WI38 (cell line): Measurements from ENCODE around the gene HNRNPA2B1.
"Not testable (repeated sequence)": the region's sequence is repeated elsewhere in the genome, so short reads cannot be mapped to it uniquely, and the experiment has no call there.

Experiments used
- H3K4me3 ChIP-seq: 2 replicates; pipeline ENCODE4 v1.5.1; 2011; ENCODE audit warnings: low read depth, mild to moderate bottlenecking, control low read depth, low read length
- CTCF ChIP-seq: IDR thresholded peaks from 2 replicates; pipeline ENCODE4 v1.5.1; 2012; ENCODE audit warnings: low read depth, mild to moderate bottlenecking, control low read depth, low read length

The HNRNPA2B1 gene

DNA sequence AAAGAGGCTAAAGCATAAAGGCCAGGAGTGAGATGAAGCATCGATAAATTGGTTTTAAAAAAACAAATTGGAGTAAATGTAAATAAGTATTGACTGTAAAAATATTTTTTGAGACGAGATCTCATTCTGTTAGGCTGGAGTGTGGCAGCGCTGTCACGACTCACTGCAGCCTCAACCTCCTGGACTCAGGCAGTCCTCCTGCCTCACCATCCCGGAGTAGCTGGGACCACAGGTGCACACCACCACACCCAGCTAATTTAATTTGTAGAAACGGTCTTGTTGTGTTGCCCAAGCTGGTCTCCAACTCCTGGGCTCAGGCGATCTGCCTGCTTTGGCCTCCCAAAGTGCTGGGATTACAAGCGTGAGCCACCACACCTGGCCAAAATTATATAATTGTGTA is 17.8 kb downstream of the HNRNPA2B1 start:
- no peak for TF ChIP-seq CTCF
- H3K4me3 ChIP-seq: no peak overlapping the region

DNA sequence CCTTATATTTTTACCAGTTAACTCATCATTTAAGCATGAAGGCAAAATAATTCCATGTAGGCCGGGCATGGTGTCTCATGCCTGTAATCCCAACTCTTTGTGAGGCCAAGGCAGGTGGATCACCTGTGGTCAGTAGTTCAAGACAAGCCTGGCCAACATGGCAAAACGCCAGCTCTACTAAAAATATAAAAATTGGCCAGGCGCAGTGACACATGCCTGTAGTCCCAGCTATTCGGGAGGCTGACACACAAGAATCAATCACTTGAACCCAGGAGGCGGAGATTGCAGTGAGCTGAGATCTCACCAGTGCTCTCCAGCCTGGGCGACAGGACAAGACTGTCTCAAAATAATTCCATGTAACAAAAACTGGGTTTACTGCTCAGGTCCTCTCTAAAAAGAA is 18.3 kb downstream of the HNRNPA2B1 start:
- TF ChIP-seq CTCF: no peak
- H3K4me3 ChIP-seq: no peak overlapping the region

GRCh38 chr7:26181474-26182227 is 18.9 kb downstream of the HNRNPA2B1 start:
- no peak for TF ChIP-seq CTCF
- no peak overlapping the region for H3K4me3 ChIP-seq

DNA sequence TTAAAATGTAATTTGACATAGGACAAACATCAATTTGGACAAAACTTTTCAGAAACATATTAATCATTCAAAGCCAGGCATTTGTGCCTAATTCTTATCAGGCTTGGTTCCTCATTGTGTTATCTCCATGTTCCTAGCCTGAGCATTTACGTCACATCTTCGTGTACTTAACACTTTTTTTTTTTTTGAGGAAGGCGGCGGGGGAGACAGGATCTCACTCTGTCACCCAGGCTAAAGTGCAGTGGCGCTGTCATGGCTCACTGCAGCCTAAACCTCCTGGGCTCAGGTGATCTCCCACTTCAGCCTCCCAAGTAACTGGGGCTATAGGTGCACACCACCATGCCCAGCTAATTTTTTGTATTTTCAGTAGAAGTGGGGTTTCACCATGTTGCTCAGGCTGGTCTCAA is 19.8 kb downstream of the HNRNPA2B1 start:
- no peak for TF ChIP-seq CTCF
- no peak overlapping the region for H3K4me3 ChIP-seq

- H3K4me3 ChIP-seq: no peak overlapping the region
- no peak for TF ChIP-seq CTCF
Observed at GRCh38 chr7:26179826-26180497, 20.6 kb downstream of the HNRNPA2B1 start.

- TF ChIP-seq CTCF: no peak
Observed at GRCh38 chr7:26179422-26179821, 21.1 kb downstream of the HNRNPA2B1 start.

DNA sequence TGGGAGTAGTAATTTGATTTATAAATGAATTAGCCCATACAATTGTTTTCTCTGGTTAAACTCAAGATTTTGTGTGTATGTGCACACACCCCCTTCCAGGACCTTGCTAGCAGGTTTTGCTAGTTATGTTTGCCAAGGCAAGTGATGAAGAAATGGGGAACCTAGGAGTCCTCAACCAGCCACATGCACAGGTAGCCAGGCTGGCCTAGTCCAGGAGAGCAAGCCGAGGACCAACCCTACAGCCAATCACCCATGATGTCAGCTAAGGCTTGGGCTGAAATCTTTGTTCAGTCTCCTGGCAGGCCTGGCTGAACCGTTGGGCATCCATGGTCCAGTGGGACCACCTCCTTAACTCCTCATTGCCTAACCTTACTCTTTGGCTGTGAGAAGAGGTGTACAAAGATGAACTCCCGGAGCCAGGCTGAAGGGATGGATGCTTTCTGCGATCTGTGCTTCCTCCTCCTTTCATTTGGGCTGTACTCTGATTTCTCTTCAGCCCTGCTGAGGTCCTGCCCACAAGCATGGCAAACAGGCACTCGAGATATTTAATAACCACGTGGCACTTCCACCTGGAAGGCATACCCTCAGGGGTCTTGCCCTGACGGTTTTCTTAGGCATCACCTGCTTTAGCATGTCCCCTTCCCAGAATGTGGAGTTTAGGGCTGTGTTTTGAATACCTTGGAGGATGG is 22.1 kb downstream of the HNRNPA2B1 start:
- H3K4me3 ChIP-seq: no peak overlapping the region
- no peak for TF ChIP-seq CTCF

More at GRCh38 chr7:26179422-26179821, 21.1 kb downstream of the HNRNPA2B1 start:
- H3K4me3 ChIP-seq: no peak overlapping the region

DNA sequence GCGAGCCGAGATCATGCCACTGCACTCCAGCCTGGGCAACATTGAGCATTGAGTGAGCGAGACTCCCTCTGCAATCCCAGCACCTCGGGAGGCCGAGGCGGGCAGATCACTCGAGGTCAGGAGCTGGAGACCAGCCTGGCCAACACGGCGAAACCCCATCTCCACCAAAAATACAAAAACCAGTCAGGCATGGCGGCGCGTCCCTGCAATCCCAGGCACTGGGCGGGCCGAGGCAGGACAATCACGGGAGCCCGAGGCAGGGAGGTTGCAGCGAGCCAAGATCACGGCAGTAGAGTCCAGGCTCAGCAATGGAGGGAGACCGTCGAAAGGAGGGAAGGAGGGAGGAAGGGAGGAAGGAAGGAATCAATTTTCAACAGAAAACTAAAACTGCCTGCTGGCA is 23.3 kb downstream of the HNRNPA2B1 start:
- not testable (repeated sequence) for H3K4me3 ChIP-seq

- H3K4me3 ChIP-seq: not testable (repeated sequence)
Observed at GRCh38 chr7:26176696-26177095, 23.9 kb downstream of the HNRNPA2B1 start.

DNA sequence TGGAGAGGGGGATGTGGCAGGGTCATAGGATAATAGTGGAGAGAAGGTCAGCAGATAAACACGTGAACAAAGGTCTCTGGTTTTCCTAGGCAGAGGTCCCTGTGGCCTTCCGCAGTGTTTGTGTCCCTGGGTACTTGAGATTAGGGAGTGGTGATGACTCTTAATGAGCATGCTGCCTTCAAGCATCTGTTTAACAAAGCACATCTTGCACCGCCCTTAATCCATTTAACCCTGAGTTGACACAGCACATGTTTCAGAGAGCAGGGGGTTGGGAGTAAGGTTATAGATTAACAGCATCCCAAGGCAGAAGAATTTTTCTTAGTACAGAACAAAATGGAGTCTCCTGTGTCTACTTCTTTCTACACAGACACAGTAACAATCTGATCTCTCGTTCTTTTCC is 24.6 kb downstream of the HNRNPA2B1 start:
- not testable (repeated sequence) for H3K4me3 ChIP-seq
